HepG2 (cell line): ENCODE measurements around the gene PXMP4. TPM values are rescaled to one million over a fixed set of nuclear protein-coding genes. Genes with fewer than 3 reads are reported as not detected.

Experiments
- CHD4 ChIP-seq: fragments of 200-600 bp; sonication (generic); IDR thresholded peaks from 2 replicates; pipeline ENCODE4 v1.7.0; 2017; ENCODE audit warnings: mild to moderate bottlenecking, low read length, borderline replicate concordance
- DBP ChIP-seq: sonication (generic); formaldehyde crosslinking; IDR thresholded peaks from 2 replicates; pipeline ENCODE4 v1.4.0; 2020; ENCODE audit warnings: missing genetic modification reagents; ENCODE audit errors: not compliant biosample characterization
- HHEX ChIP-seq: IDR thresholded peaks from 2 replicates; pipeline ENCODE4 v1.6.1; 2016; ENCODE audit warnings: control low read depth
- POGK ChIP-seq: sonication (generic); formaldehyde crosslinking; conservative IDR thresholded peaks from 2 replicates; pipeline ENCODE4 v1.8.0; 2022; ENCODE audit warnings: mild to moderate bottlenecking, moderate library complexity, missing genetic modification reagents
- RFXAP ChIP-seq: sonication (generic); formaldehyde crosslinking; IDR thresholded peaks from 2 replicates; pipeline ENCODE4 v1.4.0; 2020; ENCODE audit warnings: missing genetic modification reagents, borderline replicate concordance
- SIN3B ChIP-seq: fragments of 150-350 bp; IDR thresholded peaks from 2 replicates; pipeline ENCODE4 v1.6.1; 2014; ENCODE audit warnings: low read length
- SMYD3 ChIP-seq: sonication (generic); formaldehyde crosslinking; IDR thresholded peaks from 2 replicates; pipeline ENCODE4 v1.8.1; 2023; ENCODE audit warnings: mild to moderate bottlenecking, missing genetic modification reagents
- SP4 ChIP-seq: sonication (generic); formaldehyde crosslinking; IDR thresholded peaks from 2 replicates; pipeline ENCODE4 v1.8.1; 2023; ENCODE audit warnings: mild to moderate bottlenecking, missing genetic modification reagents
- TFDP1 ChIP-seq: IDR thresholded peaks from 2 replicates; pipeline ENCODE4 v1.6.1; 2016; ENCODE audit warnings: missing compliant biosample characterization, missing genetic modification reagents, borderline replicate concordance
- ZFP90 ChIP-seq: sonication (generic); formaldehyde crosslinking; IDR thresholded peaks from 2 replicates; pipeline ENCODE4 v1.8.0; 2022; ENCODE audit warnings: missing genetic modification reagents, mild to moderate bottlenecking, inconsistent platforms, borderline replicate concordance
- ZNF101 ChIP-seq: sonication (generic); formaldehyde crosslinking; IDR thresholded peaks from 2 replicates; pipeline ENCODE4 v1.4.0; 2020; ENCODE audit warnings: mild to moderate bottlenecking, low read depth, missing genetic modification reagents, borderline replicate concordance
- ZNF558 ChIP-seq: sonication (generic); formaldehyde crosslinking; IDR thresholded peaks from 2 replicates; pipeline ENCODE4 v1.9.0; 2022; ENCODE audit warnings: mild to moderate bottlenecking, missing genetic modification reagents, borderline replicate concordance
- ZNF749 ChIP-seq: sonication (generic); formaldehyde crosslinking; IDR thresholded peaks from 2 replicates; pipeline ENCODE4 v1.8.0; 2022; ENCODE audit warnings: mild to moderate bottlenecking, missing genetic modification reagents, moderate library complexity, borderline replicate concordance
- ZNF766 ChIP-seq: sonication (generic); formaldehyde crosslinking; IDR thresholded peaks from 2 replicates; pipeline ENCODE4 v1.5.0; 2020; ENCODE audit warnings: missing genetic modification reagents, borderline replicate concordance
- ZNF850 ChIP-seq: sonication (generic); formaldehyde crosslinking; conservative IDR thresholded peaks from 2 replicates; pipeline ENCODE4 v1.9.0; 2021; ENCODE audit warnings: mild to moderate bottlenecking, missing genetic modification reagents
- ZSCAN31 ChIP-seq: sonication (generic); formaldehyde crosslinking; IDR thresholded peaks from 2 replicates; pipeline ENCODE4 v1.5.0; 2020; ENCODE audit warnings: low read depth, mild to moderate bottlenecking, missing genetic modification reagents
- polyA plus RNA-seq, 8 experiments: library from polyadenylated mRNA; depleted of rRNA in 3 of 8; stranded (reverse) in 7 of 8; unstranded in 1 of 8; fragments of >200 nt; fragmentation: Illumina TruSeq in 4 of 8; extraction: Trizol in 4 of 8; gene quantifications; 2 replicates each; pipeline versions ENCODE4 v1.2.1 to v1.2.3, GENCODE V29; 2011 to 2016; ENCODE audit warnings: low read depth in 4 of 8, missing spikeins in 1 of 8, mixed read lengths in 1 of 8; ENCODE audit not compliant: insufficient read depth in 1 of 8
- total RNA-seq, 5 experiments: library from RNA; depleted of rRNA; stranded (reverse); fragments of >200 nt; fragmentation: Illumina TruSeq; extraction: Trizol; gene quantifications; 2 replicates each; pipeline ENCODE4 v1.2.3, GENCODE V29; 2016; ENCODE audit warnings: low read depth in 1 of 5
- TF ChIP-seq, protein P1 (sequence below): sonication (generic); formaldehyde crosslinking; IDR thresholded peaks from 2 replicates; pipeline ENCODE4 v1.5.0; 2020; ENCODE audit warnings: mild to moderate bottlenecking, missing genetic modification reagents, borderline replicate concordance
- TF ChIP-seq, protein P2 (sequence below), 2 experiments: fragments of 450-650 bp in 1 of 2; sonication (generic) in 1 of 2; formaldehyde crosslinking; IDR thresholded peaks; 2 replicates each; pipeline versions ENCODE4 v1.5.0 to v1.8.0; 2020 to 2022; ENCODE audit warnings: mild to moderate bottlenecking in 1 of 2, missing genetic modification reagents in 1 of 2
- TF ChIP-seq, protein P3 (sequence below): sonication (generic); formaldehyde crosslinking; IDR thresholded peaks from 2 replicates; pipeline ENCODE4 v1.8.0; 2022; ENCODE audit warnings: low read depth, missing genetic modification reagents

PXMP4 gene
- total and polyA plus RNA-seq, 2 of the 13 experiments (the other 11 are each of a cell fraction or from before 2014, with no cell fraction given), result not detected

DNA sequence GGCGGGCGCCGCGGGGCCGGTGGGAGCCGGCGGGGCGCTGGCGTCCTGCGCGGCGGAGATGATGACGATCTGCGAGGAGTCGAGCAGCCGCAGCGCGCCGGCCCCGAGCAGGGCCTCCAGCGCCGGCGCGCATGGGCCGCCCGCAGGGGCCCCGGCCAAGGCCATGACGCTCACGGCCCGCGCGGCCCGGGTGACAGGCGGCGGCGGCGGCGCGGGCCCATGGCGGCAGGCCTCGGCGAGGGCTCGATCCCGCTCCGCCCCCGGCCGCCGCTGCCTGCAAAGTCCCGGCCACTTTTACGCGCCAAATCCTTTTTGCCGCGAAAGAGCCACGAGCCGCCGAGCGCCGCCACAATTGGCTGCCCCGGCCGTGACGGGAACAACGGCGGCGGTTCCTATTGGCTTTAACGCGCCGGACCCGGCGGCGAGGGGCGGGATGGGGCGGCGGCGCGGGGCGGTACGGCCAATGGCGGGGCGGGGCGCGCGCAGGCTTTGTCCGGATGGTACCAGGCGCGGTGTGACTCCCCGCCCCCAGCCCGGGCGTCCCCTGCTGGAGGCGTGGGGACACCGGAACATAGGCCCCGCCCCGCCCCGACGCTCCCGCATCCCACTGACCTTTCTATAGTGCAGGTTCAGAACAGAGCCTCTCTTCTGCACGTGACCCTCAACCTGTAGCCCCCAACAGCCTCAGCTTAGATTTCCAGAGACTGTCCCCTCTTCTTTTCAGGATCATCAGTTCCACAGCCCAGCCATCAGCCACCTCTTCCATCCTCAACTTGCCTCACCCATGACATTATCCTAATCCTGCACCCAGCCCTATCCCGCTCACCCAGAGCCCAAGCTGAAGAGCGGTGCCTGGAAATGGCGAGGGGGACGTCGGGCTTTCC, 33.8 kb downstream of the PXMP4 start, which contains the start of gene E2F1 (continued):
- no peak for TF ChIP-seq CHD4
- TF ChIP-seq, protein P1, sequence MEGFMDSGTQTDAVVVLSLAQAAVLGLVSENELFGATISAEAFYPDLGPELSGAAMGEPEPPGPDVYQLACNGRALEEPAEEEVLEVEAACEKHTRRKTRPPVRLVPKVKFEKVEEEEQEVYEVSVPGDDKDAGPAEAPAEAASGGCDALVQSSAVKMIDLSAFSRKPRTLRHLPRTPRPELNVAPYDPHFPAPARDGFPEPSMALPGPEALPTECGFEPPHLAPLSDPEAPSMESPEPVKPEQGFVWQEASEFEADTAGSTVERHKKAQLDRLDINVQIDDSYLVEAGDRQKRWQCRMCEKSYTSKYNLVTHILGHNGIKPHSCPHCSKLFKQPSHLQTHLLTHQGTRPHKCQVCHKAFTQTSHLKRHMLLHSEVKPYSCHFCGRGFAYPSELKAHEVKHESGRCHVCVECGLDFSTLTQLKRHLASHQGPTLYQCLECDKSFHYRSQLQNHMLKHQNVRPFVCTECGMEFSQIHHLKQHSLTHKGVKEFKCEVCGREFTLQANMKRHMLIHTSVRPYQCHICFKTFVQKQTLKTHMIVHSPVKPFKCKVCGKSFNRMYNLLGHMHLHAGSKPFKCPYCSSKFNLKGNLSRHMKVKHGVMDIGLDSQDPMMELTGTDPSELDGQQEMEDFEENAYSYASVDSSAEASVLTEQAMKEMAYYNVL, result no peak; the same call in 1 of the 2 replicates
- TF ChIP-seq DBP (CRISPR knock-in tag), result peak; percentile 80
- peak; percentile 99 for TF ChIP-seq TFDP1
- TF ChIP-seq ZNF749 (CRISPR knock-in tag), result peak; percentile 98
- TF ChIP-seq ZNF850 (CRISPR knock-in tag), result no peak
- peak; percentile 98 for TF ChIP-seq ZSCAN31 (CRISPR knock-in tag)
- peak; percentile 93 for TF ChIP-seq RFXAP (CRISPR knock-in tag)
- peak; percentile 92; the same call in 1 of the 2 replicates for TF ChIP-seq ZFP90 (CRISPR knock-in tag)
- peak; percentile 99 for TF ChIP-seq SP4 (CRISPR knock-in tag)
- no peak for TF ChIP-seq SMYD3 (CRISPR knock-in tag)
- peak; percentile 87 for TF ChIP-seq SIN3B
- TF ChIP-seq, protein P2, sequence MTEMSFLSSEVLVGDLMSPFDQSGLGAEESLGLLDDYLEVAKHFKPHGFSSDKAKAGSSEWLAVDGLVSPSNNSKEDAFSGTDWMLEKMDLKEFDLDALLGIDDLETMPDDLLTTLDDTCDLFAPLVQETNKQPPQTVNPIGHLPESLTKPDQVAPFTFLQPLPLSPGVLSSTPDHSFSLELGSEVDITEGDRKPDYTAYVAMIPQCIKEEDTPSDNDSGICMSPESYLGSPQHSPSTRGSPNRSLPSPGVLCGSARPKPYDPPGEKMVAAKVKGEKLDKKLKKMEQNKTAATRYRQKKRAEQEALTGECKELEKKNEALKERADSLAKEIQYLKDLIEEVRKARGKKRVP (CRISPR knock-in tag; IDR thresholded peaks at IDR 0.05), result peak in 1 of 2 experiments; percentile 87; a peak in 2 of 4 replicates
- TF ChIP-seq, protein P3, sequence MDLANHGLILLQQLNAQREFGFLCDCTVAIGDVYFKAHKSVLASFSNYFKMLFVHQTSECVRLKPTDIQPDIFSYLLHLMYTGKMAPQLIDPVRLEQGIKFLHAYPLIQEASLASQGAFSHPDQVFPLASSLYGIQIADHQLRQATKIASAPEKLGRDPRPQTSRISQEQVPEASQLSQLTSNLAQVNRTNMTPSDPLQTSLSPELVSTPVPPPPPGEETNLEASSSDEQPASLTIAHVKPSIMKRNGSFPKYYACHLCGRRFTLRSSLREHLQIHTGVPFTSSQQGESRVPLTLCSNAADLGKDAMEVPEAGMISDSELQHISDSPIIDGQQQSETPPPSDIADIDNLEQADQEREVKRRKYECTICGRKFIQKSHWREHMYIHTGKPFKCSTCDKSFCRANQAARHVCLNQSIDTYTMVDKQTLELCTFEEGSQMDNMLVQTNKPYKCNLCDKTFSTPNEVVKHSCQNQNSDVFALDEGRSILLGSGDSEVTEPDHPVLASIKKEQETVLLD (CRISPR knock-in tag), result peak; percentile 90
- peak; percentile 85 for TF ChIP-seq POGK (CRISPR knock-in tag)
- TF ChIP-seq ZNF101 (CRISPR knock-in tag), result no peak
- TF ChIP-seq HHEX (CRISPR knock-in tag), result no peak
- peak; percentile 83 for TF ChIP-seq ZNF766 (CRISPR knock-in tag)
- TF ChIP-seq ZNF558 (CRISPR knock-in tag), result peak; percentile 98; the same call in 1 of the 2 replicates
